NB4 (cell line): ENCODE measurements around the gene TTC34.
A peak's percentile ranks its signal among the peaks of the same experiment; 100 is the strongest.

ENCODE experiments used
- DNase-seq: peaks from one replicate; pipeline ENCODE4 v3.0.0; 2010; ENCODE audit warnings: low read depth
- H3K4me3 ChIP-seq: one replicate; pipeline ENCODE4 v1.5.1; 2011; ENCODE audit warnings: mild to moderate bottlenecking, low read depth, low read length, moderate library complexity
- MYC ChIP-seq: IDR thresholded peaks from 2 replicates; pipeline ENCODE4 v1.6.1; 2011; ENCODE audit warnings: low read depth, low read length
- POLR2A ChIP-seq: IDR thresholded peaks from 2 replicates; pipeline ENCODE4 v1.6.1; 2011; ENCODE audit warnings: mild to moderate bottlenecking; ENCODE audit not compliant: insufficient read length; ENCODE audit errors: extremely low read depth
- TF ChIP-seq, protein P1 (sequence below): IDR thresholded peaks from 2 replicates; pipeline ENCODE4 v1.6.1; 2011; ENCODE audit warnings: low read depth, low read length
- TF ChIP-seq, protein P2 (sequence below): IDR thresholded peaks from one replicate; pipeline ENCODE4 v1.5.1; 2012; ENCODE audit warnings: low read depth, low read length

The TTC34 gene, protein sequence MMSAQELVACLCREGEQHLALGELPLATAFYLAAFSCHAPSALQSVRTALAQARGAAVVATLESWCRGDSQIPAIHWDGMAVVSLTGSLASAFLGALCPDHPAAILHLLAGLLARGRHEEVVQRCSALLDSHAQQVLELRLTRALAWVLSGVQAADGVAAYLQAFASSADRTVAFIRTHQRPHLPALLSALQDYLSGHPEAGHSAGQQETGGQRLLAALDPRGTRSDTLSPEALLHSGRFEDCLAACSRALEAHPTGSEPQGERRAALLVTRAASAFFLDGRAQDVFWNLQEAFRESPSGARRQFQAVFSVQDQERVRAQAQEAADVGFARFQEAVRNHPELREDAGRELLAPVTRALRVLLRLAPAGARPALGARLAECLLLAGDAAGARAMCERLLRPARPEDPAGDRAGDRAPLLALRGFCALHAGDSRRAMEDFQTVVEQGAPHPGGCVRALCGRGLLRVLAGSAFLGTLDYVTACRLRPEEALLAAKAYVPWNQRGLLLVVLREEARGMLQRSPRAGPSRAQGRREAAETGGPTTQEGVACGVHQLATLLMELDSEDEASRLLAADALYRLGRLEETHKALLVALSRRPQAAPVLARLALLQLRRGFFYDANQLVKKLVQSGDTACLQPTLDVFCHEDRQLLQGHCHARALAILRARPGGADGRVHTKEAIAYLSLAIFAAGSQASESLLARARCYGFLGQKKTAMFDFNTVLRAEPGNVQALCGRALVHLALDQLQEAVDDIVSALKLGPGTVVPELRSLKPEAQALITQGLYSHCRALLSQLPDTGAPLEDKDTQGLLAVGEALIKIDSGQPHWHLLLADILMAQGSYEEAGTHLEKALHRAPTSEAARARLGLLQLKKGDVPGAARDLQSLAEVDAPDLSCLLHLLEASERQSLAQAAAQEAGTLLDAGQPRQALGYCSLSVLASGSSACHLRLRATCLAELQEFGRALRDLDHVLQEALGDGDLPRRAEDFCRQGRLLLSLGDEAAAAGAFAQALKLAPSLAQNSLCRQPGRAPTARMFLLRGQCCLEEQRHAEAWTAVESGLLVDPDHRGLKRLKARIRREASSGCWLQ

DNA sequence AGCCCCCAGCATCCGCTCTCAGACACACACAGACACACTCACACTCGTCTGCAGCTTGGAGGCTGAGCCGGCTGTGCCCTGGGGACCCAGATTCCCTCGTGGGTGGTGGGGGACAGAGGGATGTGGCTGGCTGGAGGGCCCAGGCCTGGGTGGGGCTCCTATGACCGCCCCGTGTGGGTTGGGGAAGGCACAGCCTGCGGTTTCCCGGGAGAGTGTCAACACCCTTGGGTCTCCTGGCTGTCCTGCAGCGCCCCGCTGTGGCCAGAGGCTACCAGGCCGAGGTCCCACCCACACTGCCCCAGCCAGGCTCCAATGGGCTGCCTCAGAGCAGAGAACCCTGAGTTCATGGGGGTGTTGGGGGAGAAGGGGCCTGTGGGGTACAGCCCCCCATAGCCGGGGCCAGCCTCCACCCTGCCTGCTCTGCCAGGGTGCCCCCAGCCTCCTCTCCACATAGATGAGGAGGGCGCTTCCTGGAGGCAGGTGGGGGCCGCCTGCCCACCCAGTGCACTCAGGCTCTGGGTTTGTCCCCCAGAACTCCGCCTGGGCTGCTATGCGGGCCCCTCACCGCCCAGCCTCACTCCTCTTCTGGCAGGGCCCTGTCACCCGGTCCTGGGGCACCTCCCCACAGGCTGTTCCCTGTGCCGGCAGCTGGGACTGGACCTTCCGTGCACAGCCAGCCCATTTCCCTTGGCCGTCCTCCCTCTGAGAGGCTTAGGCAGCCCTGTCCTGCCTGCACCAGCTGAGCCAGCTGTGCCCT, at the start of gene TTC34:
TTC34 (minus strand) TSS at position 159 of the 757 bp plus-strand sequence. CDS start 866 bp downstream, outside the sequence.
- H3K4me3 ChIP-seq, result no peak within 1 kb of the TSS
- TF ChIP-seq POLR2A (no peak), MYC (no peak)
- TF ChIP-seq, protein P1, sequence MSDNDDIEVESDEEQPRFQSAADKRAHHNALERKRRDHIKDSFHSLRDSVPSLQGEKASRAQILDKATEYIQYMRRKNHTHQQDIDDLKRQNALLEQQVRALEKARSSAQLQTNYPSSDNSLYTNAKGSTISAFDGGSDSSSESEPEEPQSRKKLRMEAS, result 0 out of 2 replicates have a peak, but pooled peaks have one; percentile 10
- TF ChIP-seq, protein P2, sequence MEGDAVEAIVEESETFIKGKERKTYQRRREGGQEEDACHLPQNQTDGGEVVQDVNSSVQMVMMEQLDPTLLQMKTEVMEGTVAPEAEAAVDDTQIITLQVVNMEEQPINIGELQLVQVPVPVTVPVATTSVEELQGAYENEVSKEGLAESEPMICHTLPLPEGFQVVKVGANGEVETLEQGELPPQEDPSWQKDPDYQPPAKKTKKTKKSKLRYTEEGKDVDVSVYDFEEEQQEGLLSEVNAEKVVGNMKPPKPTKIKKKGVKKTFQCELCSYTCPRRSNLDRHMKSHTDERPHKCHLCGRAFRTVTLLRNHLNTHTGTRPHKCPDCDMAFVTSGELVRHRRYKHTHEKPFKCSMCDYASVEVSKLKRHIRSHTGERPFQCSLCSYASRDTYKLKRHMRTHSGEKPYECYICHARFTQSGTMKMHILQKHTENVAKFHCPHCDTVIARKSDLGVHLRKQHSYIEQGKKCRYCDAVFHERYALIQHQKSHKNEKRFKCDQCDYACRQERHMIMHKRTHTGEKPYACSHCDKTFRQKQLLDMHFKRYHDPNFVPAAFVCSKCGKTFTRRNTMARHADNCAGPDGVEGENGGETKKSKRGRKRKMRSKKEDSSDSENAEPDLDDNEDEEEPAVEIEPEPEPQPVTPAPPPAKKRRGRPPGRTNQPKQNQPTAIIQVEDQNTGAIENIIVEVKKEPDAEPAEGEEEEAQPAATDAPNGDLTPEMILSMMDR, result peak; percentile 79
- peak; percentile 69 for DNase-seq

DNA sequence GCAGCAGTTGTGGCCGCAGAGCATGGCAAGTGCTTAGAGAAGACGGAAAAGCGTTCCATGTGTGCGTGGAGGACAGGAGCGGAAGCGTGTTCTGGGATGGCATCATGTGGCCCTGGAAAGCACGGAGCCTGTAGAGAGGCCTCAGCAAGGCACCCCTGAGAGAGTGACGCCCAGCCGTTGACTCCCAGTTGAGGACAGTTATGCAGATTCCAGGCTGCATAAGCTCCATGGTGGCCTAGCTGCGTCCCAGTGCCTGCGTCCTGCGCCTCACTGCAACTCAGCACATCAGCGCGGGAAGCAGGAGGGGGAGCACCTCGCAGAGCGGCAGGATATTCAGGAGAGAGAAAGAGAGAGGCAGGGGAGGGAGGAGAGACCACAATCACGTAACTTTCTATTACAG, 49.0 kb upstream of the TTC34 start:
- DNase-seq, result no peak
- no peak overlapping the region for H3K4me3 ChIP-seq
- TF ChIP-seq MYC (no peak), POLR2A (no peak)
- TF ChIP-seq, protein P1, result no peak
- TF ChIP-seq, protein P2, result no peak

GRCh38 chr1:2848006-2848670, 46.6 kb upstream of the TTC34 start:
- DNase-seq, result no peak
- H3K4me3 ChIP-seq, result no peak overlapping the region
- TF ChIP-seq POLR2A, result no peak

- TF ChIP-seq, protein P2, result no peak
- TF ChIP-seq, protein P1, result no peak
- TF ChIP-seq MYC, result no peak
- no peak for TF ChIP-seq POLR2A
- no peak overlapping the region for H3K4me3 ChIP-seq
- DNase-seq, result no peak
Observed at GRCh38 chr1:2847086-2847985, 45.8 kb upstream of the TTC34 start.

- TF ChIP-seq POLR2A (no peak), MYC (no peak)
- H3K4me3 ChIP-seq, result no peak overlapping the region
- peak; percentile 14 for DNase-seq
Observed at GRCh38 chr1:2845869-2846268, 44.4 kb upstream of the TTC34 start.
